Measurements from ENCODE around the gene OBSCN.

DNA sequence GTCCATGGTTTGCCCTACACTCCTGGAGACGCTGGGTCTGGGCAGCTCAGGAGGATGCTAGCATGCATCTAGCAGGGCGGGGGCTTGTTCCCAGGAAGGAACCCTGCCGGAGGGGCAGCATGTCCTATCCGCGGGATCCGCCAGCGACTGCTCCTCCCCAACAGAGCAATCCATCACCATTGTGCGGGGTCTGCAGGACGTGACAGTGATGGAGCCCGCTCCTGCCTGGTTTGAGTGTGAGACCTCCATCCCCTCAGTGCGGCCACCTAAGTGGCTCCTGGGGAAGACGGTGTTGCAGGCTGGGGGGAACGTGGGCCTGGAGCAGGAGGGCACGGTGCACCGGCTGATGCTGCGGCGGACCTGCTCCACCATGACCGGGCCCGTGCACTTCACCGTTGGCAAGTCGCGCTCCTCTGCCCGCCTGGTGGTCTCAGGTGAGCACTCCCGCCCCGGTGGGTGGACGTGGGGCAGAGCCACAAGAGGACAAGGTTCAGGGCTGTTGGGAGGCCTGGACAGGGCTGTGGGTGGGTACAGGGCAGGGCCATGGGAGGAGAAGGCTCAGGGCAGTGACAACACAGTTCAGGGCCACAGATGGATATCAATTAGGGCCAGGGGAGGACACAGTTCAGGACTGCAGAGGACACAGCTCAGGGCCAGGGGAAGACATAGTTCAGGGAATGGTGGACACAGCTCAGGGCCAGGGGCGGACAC, 71.3 kb downstream of the OBSCN start:
- TF ChIP-seq, protein P1, sequence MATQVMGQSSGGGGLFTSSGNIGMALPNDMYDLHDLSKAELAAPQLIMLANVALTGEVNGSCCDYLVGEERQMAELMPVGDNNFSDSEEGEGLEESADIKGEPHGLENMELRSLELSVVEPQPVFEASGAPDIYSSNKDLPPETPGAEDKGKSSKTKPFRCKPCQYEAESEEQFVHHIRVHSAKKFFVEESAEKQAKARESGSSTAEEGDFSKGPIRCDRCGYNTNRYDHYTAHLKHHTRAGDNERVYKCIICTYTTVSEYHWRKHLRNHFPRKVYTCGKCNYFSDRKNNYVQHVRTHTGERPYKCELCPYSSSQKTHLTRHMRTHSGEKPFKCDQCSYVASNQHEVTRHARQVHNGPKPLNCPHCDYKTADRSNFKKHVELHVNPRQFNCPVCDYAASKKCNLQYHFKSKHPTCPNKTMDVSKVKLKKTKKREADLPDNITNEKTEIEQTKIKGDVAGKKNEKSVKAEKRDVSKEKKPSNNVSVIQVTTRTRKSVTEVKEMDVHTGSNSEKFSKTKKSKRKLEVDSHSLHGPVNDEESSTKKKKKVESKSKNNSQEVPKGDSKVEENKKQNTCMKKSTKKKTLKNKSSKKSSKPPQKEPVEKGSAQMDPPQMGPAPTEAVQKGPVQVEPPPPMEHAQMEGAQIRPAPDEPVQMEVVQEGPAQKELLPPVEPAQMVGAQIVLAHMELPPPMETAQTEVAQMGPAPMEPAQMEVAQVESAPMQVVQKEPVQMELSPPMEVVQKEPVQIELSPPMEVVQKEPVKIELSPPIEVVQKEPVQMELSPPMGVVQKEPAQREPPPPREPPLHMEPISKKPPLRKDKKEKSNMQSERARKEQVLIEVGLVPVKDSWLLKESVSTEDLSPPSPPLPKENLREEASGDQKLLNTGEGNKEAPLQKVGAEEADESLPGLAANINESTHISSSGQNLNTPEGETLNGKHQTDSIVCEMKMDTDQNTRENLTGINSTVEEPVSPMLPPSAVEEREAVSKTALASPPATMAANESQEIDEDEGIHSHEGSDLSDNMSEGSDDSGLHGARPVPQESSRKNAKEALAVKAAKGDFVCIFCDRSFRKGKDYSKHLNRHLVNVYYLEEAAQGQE (IDR thresholded peaks at IDR 0.05; ENCODE audit: insufficient read depth in 1 of 2, low read depth in 2 of 2, low read length in 1 of 2), result no peak
- TF ChIP-seq, protein P2, sequence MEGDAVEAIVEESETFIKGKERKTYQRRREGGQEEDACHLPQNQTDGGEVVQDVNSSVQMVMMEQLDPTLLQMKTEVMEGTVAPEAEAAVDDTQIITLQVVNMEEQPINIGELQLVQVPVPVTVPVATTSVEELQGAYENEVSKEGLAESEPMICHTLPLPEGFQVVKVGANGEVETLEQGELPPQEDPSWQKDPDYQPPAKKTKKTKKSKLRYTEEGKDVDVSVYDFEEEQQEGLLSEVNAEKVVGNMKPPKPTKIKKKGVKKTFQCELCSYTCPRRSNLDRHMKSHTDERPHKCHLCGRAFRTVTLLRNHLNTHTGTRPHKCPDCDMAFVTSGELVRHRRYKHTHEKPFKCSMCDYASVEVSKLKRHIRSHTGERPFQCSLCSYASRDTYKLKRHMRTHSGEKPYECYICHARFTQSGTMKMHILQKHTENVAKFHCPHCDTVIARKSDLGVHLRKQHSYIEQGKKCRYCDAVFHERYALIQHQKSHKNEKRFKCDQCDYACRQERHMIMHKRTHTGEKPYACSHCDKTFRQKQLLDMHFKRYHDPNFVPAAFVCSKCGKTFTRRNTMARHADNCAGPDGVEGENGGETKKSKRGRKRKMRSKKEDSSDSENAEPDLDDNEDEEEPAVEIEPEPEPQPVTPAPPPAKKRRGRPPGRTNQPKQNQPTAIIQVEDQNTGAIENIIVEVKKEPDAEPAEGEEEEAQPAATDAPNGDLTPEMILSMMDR (IDR thresholded peaks at IDR 0.05), result no peak
